Renal cortex interstitium (tissue), 11 donors: ENCODE measurements around the gene SLCO4A1. TPM values are rescaled to one million over a fixed set of nuclear protein-coding genes. Genes with fewer than 3 reads are reported as not detected.

Experiments
- DNase-seq, 11 donors: peaks; one replicate each; pipeline ENCODE4 v3.0.0-alpha.2; 2013; ENCODE audit warnings: low read depth in 9 of 11, low spot score in 4 of 11; ENCODE audit errors: extremely low read depth in 1 of 11
- polyA plus RNA-seq, 3 donors: library from polyadenylated mRNA; unstranded; fragments of 120-200 nt; gene quantifications; one replicate each; pipeline ENCODE4 v1.2.1, GENCODE V29; 2013; ENCODE audit not compliant: insufficient read length in 3 of 3

SLCO4A1 gene
- polyA plus RNA-seq, 3 donors: 3.3 to 20.5 (median 4.2) TPM

DNA sequence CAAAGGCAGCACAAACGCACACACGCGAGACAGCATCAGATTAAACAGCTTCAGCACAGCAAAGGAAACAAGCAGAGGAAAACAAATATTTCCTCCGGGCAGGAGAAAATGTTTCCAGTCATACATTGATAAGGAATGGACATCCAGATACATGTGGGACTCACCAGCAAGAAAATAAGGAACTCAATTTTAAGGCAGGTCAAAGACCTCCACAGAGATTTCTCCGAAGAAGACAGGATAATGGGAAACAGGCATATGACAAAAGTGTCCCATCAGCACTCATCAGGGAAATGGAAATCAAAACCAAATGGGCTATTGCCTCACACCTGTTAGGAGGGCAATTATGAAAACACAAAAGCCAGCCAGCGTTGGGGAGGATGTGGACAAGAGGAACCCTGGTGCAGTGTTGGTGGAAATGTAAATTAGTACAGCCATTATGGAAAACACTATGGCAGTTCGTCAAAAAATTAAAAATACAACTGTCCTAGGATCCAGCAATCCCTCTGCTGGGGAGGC is 9.7 kb upstream of the SLCO4A1 start:
- no peak for DNase-seq

- no peak for DNase-seq
Observed at GRCh38 chr20:62633598-62634329, 8.5 kb upstream of the SLCO4A1 start.

- no peak for DNase-seq
Observed at GRCh38 chr20:62634330-62634967, 7.9 kb upstream of the SLCO4A1 start.

GRCh38 chr20:62635232-62635631 is 7.1 kb upstream of the SLCO4A1 start:
- no peak for DNase-seq

GRCh38 chr20:62635852-62636251 is 6.5 kb upstream of the SLCO4A1 start:
- DNase-seq: no peak

DNA sequence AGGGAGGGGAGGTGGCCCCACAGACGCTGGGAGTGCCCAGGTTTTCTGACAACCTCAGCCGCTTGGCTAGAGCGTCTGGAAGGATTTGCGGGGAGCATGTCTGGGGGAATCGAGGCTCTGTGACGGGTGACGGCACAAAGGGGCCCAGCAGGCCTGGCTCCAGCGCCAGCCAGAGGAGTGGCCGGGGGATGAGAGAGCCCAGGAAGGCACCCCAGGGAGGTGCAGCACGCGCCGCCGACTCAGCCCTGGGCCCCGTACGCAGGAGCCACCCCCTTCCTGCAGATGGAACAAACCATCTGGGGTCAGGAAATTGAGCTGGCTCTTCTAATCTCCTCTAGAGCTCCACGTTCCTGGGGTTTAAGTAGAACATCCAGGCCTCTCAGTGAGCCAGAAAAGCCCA is 5.9 kb upstream of the SLCO4A1 start:
- no peak for DNase-seq

DNA sequence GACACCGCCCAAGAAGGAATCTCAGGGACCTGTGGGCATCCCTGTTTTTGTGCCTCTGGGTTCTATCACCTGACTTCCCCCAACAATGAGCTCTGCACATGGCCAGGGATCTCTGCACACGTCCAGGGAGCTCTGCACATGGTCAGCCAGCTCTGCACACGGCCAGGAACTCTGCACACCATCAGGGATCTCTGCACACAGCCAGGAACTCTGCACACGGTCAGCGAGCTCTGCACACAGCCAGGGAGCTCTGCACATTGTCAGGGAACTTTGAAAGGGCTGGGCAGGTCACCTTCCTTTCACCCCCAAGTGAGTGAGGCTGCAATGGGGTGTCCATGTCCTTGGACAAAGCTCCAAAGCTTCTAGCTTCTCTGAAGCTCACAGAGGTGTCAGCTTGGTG is 5.2 kb upstream of the SLCO4A1 start:
- no peak for DNase-seq

DNA sequence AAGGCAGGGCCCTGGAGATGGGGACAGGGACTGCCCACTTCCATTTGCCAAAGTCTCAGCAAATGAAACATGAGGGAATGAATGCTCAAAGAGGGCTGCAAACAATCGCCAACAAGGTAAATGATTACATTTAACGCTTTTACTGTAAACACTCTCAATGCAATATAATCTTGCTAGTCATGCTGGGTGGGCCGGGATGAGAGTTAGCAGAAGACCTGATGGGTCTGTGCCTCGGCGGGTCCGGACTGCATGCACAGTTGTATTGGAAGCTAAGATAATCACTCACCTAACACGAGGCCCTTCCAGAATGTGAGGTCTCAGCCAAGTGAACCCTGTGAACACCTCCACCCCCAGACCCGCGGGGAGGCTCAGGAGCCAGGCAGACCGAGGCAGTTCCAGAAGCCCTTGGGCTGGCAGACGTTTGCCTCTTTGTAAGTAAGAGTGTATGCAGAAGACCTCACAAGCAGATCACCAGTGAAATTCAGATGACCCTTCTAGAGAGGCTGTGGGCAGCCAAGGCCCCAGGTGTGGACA is 4.7 kb upstream of the SLCO4A1 start:
- no peak for DNase-seq

DNA sequence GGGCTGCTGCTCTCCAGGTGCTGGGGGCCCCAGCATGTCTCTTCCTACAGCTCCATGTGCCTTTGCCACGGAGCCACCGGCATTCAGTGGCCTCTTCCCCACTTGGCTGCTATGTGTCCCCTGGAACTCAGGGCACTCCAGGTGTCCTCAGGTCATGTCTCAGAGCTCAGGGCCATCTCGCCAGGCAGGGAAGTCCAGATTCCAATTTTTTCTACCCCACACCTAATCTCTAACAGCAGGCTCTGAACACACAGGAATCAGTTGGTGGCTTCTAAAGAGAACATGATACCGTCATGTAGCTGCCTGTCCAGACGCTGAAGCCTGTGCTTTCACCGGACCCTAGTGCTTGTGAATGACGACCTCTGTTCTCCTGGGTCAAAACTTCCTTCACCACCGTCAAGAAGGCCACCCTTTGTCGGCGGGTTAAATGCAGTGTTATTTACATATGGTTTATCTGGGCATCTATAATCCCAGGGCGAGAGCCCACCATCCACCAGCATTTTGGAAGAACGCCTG is 4.2 kb upstream of the SLCO4A1 start:
- DNase-seq: no peak

DNA sequence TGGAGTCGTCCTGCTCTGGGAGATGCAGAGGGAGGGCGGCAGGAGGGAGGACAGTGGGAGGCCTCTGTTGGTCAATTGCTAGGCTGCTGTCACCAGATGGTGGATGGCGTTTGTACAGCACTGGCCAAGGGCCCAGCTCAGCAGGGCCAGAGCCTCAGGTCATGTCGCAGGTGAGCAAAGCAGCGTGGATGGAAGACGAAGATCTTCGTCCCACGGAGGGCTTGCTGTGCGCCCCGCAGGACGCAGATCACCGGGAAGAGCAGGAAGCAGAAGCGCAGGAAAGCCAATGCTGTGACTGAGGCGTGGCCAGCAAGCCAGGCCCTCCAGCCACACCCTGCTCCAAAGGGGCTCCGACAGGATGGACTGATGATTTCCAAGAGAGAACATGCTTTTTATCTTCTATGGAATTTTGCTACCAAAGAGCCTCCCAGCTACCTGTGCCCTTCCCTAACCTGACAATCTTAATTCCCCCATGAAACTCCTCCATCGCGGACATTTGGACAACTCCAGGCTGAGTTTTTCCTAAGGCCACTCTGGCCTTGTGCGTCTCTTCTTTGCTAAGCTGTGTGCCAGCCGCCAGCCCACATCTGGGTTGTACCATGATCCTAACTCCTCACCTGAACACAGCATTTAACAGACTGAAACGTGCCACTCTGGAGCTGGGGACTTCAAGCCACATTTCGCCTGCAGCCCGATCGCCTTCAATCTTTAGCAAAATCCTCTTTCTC is 3.5 kb upstream of the SLCO4A1 start:
- DNase-seq: no peak

GRCh38 chr20:62639765-62640164 is 2.5 kb upstream of the SLCO4A1 start:
- no peak for DNase-seq

- no peak for DNase-seq
Observed at GRCh38 chr20:62640870-62641269, 1.4 kb upstream of the SLCO4A1 start.

DNA sequence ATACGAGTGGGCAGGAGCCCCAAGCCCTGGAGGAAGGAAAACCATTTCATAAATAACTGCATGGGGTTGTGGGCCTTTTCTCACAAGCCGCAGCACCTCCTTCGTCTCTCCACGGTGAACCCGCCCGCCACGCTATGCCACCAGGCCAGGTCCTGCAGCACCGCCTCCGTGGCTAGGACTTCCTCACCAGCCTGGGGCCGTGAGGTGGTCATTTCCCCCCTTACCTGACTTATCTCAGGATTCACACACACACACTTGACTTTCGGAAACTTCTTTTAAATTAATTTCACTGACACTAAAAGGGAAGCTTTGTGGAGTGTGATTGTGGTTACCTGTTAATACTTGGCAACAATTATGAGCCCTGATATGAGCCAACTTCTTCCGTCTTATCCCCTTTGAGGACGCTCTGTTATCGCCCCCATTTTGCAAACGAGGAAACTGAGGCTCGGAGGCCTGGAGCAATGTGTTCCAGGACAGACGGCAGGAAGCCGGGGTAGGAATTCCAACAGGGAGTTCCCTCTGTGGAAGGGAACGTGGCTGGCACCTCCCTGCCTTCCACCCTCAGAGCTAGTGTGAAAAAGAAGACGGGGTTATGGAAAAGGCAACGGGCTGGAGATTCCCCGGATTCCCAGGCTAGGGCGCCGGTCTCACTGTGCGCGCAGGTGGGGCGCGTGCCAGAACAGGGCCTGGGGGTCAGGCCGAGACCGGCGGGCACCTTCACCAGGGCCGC is 817 bp upstream of the SLCO4A1 start:
- no peak for DNase-seq

GRCh38 chr20:62642666-62643520 is 590 bp downstream of the SLCO4A1 start:
- no peak for DNase-seq

DNA sequence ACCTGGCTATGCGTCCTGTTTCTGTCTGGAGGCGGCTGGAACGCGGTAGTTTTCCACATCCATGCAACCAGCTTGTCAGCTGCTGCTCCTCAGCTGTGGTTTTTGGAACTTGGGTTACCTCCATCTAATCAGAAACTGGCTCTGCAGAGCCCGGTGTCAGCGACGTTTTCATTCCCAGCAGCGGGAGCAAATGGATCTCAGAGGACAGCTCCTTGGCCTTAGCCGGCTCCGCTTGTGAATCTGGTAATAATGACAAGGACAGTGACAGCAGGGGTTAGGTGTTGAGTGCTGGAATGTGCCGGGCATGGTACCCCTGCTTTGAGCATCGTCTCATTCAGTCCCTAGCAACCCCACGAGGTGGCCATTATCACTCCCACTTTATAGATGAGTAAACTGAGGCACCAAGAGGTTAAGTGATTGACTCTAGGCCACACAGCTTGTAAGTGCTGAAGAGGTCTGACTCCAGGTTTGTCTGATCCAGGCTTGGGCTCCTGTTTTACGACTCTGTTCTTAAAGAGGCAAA is 1.3 kb downstream of the SLCO4A1 start:
- DNase-seq: no peak

DNA sequence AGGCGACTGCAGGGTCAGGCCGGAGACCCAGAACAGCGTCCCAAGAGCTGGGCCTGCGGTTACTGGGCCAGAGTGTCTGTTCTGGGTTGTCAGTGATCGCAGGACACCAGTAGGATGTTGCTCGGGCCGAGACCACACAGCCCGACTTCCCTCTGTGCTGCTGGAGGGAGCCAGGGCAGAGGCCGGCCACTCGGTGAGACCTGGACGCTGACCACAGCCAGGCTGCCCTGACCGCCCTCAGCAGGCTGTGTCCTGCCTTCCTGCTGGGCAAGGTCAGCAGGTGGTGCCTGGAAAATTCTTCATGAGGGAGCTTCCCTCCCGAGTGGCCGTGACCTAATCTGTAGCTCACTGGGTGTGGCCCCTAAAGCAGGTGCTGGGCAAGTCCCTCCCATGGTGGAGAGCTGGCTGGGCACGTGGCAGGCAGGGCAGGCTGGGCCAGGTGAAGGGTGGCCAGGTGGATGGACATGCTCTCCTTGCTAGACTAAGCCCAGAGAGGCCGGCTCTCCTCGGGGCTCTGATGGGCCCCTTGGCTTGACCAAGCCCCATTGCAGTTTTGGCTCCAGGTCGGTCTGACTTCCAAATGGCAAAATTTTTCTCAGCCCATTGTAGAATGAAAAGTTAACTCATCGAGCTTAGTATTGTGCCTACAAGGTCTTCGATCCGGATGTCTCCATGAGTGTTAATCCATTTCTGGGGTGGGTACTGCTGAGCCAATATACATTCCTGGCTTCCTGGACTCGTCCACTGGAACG is 1.9 kb downstream of the SLCO4A1 start:
- no peak for DNase-seq

GRCh38 chr20:62644802-62645496 is 2.6 kb downstream of the SLCO4A1 start:
- DNase-seq: no peak
